KBM-7 (cell line): Measurements from ENCODE around the gene PCNX2.

Source experiments
- DNase-seq: peaks from one replicate; pipeline ENCODE4 v3.0.0-alpha.2; 2015
- in situ Hi-C: fragments of 300-500 bp; cut with MboI; formaldehyde crosslinking; loops from 2 replicates; pipeline ENCODE4 v1.14.3; 2020; ENCODE audit warnings: low sequenced_read_pairs, low pct_unique_long_range_greater_than_20kb, mixed read lengths

The PCNX2 gene

DNA sequence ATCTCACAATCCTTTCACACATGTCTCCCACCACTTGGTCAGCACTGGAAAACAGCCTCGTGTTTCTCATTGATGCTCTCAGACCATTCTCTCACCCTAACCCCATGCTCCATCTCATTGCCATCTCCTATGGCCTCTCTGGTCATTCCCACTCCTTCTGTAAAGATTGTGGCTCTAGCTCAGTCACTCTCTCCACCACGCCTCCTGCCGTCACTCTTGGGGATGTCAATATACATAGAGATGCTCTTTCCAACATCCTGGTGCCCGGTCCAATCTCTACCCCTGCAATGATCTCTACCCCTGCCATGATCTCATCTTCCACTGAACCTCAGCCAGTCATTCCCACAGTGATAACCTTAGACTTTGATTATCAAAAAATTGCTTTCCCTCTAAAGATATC lies 255.0 kb downstream of the PCNX2 start:
- no peak for DNase-seq
- in situ Hi-C loops, result no loop called here

DNA sequence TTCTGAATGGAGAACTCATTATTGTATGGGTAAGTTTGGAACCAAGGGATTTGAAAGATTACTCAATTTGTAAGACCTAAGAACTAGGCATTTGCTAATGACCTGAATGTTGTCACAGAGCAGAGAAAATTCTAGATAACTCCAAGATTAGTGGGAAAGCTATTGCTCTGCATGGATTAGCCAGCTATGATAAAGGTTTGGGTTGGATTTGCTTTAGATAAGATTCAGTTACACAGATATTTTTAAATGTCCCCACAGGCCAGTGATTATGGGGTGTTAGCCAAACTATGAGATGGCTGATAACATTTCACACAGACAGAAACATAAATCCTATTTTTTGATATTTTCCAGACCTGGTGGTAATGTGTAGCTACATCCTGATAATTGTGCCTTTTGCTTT lies 256.9 kb downstream of the PCNX2 start:
- DNase-seq, result no peak
- in situ Hi-C loops, result no loop called here

DNA sequence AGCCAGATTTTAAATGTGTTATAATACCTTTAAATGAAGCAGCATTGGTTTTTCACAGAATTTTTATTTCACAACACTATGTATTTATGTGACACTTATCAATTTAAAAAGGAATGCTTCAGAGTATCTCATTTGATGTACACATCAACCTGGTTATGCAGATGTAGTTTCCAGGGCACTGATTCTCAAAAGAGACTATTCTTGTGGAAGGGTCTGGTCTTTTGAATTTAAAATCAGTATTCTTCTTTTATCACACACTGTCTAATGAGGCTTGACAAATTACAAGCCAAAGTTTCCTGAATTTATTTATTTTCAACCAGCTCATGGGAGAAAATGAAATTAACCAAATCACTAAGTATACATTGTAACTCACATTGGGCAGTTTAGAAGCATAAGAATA lies 257.7 kb downstream of the PCNX2 start:
- no peak for DNase-seq
- in situ Hi-C loops, result no loop called here

DNA sequence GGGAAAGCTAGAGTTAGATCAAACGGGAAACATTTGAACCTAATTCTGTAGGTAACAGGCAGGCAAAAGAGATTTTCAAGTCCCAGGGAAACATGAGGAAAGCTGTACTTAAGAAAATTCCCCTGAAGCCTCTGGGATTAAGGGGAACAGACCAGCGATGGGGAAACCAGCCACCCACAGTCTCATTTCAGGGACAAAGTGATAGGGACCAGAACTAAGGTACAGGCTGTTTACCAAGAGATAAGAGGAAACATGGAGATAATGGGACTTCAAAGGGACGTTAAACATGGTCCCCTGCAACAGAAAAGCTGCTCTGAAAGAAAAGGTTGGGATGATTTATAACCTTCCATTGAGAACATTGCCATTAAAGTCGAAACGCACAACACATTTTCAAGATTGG lies 260.7 kb downstream of the PCNX2 start:
- in situ Hi-C loops, result no loop called here
- no peak for DNase-seq

DNA sequence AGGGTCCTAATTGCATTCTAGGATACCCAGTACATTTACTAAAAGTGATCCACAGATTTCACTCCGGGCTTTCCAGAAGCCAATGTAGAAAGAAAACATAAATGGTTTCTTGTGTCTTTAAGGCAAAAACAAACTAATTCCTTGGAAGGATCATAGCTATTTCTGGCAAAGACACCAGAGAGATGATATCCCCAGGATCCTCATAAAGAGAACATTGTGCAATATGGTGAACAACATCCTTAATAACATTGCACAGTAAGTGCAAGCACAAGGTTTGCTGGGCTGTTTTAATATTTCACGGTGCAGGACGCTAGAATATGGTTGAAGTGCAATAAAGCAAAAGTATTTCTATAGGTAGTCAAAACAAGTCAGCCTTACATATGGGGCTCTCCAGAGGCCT lies 262.2 kb downstream of the PCNX2 start:
- no peak for DNase-seq
- in situ Hi-C loops, result no loop called here

DNA sequence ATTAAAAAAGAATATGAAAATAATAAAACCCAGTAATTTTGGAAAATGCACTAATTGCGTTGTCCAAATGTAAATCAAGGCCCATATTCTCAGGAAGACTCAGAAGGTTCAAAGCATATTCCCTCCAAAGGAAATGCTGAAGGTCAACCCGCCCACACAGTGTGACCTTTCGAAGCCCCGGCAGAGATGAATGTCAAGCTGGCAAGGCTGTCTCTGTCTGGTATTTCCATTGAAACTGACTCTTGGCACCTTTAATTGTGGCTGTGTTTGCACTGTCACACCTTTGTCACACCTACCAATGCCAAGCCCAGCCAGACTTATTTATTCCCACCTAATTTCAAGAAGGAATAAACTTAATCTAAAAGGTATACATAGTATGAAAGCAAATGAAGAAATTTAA lies 262.6 kb downstream of the PCNX2 start:
- in situ Hi-C loops, result no loop called here
- DNase-seq, result no peak

DNA sequence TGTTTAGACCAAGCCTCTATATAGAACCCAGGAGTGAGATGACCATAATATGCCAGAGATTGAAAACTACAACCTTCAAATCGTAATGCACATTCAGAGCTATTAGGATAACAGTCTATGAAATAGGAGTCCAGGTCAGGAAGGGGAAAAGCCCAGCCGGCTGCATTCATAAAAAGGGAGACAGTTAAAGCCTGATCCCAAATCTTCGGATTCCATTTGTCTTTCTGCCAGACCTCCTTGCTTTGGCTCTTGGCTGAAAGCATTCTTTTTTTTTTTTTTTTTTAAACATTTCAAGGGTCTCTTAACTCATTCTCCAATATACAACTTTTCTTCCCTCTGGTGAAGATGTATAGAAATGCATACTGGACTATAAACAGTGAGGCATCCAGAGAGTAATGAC lies 264.0 kb downstream of the PCNX2 start:
- in situ Hi-C loops, result no loop called here
- DNase-seq, result no peak

DNA sequence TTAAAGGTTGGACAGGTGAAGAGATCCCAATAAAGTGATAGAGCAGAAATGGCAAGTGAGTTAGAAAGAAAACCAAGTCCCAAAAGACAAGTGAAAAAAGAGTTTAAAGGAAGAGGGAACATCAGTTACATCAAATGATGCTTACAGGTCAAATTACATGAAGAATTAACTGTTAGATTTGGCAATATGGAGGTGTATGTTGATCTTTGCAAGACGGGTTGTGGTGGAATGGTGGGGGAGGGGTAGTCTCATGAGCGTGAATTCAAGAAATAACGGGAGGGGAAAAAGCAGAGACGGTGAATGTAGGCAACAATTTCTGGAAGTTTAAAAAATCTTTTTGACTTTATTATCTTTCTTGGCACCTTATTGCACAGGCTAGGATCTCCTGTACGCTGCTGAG lies 268.5 kb downstream of the PCNX2 start:
- DNase-seq, result no peak
- in situ Hi-C loops, result no loop called here

DNA sequence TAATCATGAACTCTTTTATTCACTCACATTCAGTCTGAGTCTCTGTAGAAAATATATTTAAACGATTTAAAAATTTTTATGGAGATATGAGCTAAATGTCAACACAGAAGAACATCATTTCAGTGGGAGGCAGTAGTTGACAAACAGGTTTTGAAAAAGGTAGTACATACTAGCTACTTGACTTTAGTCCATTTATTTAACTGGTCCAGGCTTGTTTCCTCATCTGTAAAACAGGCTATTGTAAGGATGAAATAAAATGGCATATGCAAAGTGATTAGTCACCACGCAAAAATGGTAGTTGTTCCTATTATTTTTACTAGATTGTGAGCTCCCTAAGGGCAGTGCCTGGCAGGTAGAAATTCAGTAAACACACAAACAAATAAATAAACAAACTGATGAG lies 270.0 kb downstream of the PCNX2 start:
- DNase-seq, result no peak
- in situ Hi-C loops, result no loop called here

DNA sequence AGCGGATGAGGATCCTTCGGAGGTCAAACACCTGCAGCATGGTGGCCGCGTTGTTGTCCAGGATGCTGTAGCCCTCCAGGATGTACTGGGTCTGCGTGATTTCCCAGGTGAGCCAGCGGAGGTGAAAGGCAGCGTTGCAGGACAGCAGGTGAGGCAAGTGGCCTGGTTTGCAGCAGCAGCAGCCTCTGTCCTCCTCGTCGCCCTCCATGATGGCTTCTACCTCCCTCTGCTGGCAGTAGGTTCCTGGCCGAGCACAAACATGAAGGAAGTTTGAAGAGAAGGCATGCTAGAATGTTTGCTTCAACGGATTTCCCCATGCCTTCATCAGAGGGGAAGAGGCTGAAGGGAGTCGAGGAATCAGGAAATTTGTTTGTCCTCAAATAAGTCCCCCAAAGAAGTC lies 270.4 kb downstream of the PCNX2 start:
- DNase-seq, result peak; percentile 54
- in situ Hi-C loops, result no loop called here

DNA sequence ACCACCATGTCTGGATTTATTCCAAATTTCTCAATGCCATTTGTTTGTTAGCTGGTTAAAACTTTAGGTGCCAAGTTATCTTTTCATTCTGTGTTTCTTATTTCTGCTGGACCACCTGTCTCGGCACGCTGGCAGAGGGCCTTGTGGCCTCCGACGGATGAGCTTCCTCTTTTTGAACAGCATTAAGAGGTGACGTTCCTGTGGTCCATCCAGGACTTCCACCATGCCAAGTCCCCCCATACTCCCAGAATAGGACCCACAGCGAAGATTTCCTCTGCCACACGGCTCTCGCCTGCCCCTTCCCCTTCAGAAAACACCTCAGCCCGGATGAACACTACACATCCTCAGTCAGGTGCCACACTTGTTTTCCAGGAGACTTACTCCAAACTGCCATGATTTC lies 271.3 kb downstream of the PCNX2 start:
- in situ Hi-C loops, result no loop called here
- DNase-seq, result peak; percentile 24

DNA sequence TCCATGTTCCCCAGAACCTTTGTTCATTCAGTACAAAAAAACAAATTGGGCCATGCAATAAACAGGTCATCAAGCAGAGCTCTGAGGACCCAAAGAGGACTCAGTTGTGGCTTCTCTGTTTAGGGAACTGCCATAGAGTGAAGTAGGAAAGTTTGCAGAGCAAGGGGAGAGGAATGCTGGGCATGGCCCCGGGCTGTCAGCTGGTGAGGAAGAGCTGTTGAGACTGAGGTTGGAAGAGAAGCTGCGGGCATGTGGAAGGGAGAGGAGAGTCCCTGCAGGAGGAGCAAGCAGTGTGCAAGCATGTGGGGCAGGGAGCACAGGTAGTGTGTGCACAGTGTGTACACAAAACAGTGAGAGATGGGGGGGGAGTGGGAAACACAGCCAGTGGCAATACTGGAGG lies 273.3 kb downstream of the PCNX2 start:
- in situ Hi-C loops, result no loop called here
- no peak for DNase-seq

DNA sequence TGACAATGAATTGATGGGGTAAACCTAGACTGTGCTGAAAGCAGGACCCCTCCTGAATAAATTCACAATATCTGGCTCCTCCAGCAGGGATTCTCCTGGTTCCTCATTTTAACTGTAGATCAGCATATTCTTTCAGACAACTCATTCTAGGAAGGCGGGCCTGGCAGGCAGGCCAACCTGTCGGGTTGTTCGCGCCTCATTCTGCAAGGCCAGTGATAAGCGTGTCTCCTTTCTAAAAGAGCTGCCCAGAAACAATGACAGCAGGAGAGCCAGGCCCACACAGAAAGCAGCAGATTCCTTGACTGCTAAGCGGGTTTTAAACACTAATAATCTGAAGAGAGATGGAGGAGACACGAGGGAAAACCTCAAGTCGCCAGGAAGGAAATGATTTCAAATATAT lies 275.1 kb downstream of the PCNX2 start:
- peak; percentile 38 for DNase-seq
- in situ Hi-C loops, result no loop called here

DNA sequence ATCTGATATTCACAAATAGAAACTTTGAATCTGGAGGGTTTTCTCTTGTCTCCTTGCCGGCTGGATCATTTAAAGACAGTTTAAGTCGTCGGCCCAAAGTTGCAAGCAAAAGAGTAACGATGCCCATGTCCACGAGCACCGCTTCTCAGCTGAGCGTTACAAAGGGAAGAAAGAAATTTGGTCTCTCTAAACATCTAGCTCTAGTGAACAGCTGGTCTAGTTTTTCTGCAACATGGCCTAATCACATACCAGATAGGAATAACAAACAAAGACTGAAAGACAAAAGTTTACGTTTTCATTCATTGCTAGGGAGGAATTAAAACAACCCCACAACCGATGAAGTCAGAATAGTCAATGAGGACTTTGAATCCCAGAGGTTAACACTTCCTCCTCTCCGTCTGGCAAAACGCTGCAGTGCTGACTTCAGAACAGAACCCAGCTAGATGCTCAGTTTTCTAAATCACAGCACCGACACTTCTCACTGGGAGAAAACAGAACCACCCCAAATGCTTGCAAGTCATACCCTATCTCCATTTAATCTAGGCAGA lies 275.7 kb downstream of the PCNX2 start:
- in situ Hi-C loops, result no loop called here
- no peak for DNase-seq

DNA sequence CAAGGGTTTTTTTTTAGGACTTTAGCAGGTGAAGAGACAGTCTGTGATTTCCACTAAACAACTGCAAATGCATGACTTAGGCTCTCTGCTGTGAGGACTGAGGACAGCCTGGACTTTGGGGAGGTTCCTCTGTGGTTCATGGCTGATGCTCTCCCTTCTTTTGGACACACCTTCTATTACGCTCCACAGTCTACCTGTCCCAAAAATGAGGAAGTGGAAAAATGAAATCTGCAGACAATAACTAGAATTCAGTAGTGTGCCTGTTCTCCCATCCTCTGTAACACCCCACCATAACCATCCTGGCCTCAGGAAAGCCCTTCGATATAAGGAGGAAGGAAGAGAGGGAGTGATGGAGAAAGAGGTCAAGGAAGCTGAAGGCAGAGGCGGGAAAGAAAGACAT lies 276.4 kb downstream of the PCNX2 start:
- in situ Hi-C loops, result no loop called here
- no peak for DNase-seq

DNA sequence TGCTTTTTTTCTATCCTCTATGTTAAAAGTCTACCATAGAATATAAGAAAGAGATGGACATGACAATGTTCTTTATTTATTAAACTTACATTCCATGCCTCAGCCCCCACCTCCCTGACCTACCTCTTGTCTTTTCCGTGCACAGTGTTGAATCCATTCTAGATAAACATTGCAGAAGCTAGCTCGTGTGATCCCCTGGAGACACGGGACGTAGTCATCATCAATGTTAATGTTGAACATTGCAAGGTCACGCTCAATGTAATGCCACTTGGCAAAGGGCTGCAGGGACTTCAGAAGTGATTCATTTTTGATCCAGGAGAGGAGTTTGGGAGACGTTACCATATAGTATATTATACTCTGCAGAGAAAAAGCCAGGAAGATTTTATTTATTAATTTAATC lies 278.7 kb downstream of the PCNX2 start:
- in situ Hi-C loops, result no loop called here

DNA sequence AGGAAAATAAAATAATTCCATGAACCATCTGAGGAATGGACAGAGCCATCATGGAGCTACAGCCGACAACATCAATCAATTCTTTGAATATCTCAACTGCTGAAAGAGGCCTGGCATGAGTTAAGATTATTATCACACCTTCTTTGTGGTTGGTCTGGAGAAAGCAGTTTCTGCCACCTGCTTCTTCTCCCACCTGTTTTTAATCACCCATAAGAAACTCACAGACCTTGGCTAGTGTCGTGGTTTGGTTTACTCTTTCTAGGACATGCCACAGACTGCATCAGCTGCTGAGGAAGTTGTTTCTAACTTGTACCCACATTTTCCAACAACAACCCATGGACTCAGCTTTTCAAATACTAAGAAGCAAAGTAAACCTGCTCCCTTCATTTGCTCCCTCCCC lies 279.6 kb downstream of the PCNX2 start:
- in situ Hi-C loops, result no loop called here
- peak; percentile 8 for DNase-seq

More for the DNA sequence above, 278.7 kb downstream of the PCNX2 start:
- no peak for DNase-seq

DNA sequence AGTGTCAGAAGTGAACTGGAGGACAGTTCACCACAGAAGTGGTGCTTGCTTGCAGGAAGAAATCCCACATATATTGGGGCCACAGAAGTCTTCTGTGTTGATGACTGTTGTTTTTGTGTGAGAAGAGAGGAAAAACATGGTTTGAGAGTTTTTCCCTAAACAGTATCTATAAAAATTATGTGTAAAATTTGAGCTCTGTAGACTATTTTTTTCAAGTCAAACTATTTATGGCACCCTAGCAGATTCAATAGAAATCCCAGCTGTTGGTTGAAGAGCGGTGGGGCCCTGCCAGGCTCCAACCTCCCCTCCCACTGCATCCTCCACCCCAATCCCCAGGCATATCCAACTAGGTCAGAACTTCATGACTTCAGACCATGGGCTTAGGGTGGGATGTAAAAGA lies 283.5 kb downstream of the PCNX2 start:
- in situ Hi-C loops, result no loop called here
- DNase-seq, result no peak

DNA sequence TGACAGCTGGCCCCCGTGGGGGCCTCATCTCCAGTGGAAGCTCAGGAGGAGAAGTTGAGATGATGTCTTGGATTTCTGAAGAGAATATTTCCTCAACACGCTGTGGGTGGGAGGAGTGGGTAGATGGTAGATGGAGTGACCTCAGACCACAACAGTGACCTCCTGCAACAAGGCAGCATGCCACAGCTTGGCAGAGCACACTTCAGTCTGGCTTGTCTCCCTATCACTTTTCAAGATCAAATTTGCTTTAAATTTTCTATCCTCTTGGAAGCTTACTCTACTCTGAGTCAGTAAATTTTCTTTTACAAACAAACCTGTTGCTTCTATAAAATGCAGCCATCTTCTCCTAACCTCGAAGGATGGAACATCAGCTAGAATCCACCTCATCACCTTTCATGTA lies 285.4 kb downstream of the PCNX2 start:
- DNase-seq, result no peak
- in situ Hi-C loops, result no loop called here

DNA sequence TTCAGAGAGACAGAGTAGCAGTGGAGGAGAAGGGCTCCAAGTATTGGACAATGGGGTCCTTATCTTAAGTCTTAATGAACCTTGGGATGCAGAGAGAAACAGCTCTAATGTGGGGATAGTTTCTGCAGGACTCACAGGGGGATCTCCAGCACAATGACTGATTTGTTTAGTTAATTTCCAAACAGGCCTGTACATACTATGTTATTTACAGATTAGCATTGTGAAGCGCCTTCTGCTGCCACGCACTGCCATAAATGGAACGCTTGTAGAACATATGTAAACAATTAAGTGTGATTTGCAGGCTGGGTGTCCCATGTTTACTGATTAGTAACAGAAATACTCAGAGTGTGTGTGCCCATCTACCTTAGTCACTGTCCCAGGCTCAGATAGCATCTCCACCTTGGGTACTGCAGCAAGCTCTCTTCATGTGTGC lies 289.0 kb downstream of the PCNX2 start:
- no peak for DNase-seq
- in situ Hi-C loops, result no loop called here

DNA sequence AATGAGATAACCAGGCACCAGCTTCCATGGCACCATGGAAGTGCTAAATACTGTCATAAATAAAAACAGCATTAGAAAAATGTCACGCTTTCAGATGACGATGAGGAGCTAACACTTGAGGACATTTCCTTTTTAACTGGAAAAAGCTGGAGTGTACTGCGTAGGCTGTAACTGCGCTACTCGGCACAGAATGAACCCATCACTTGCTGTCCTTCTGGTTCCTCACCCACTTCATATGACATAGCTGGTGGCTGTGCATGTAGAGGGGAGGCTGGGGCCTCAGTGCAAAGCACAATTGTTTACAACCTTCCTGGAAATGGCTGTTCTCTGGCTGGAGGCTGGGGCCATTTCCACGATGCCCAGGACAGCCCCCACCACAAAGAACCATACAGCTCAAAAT lies 289.4 kb downstream of the PCNX2 start:
- in situ Hi-C loops, result no loop called here
- no peak for DNase-seq

DNA sequence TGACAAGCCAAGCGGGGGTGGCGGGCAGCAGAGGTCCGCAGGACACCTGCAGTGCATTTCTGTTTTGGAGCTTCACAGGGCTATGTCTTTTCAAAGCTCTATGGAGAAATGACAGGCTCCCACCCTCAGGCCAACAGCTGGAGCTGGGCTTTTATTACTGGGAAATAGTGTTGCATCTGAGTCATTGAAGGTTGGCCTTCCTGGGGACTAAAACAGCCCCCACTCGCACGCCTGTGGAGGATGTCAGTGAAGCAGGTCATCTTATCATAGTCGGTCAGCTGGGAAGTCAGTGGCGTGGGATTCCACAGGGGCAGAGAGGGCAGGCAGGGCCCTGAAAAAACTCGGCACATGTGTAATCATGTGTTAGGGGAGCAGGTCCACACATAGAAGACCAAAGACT lies 289.8 kb downstream of the PCNX2 start:
- no peak for DNase-seq
- in situ Hi-C loops, result no loop called here
